Measurements from ENCODE around the gene PLEKHA1.
A peak's percentile ranks its signal among the peaks of the same experiment; 100 is the strongest.

PLEKHA1 gene

DNA sequence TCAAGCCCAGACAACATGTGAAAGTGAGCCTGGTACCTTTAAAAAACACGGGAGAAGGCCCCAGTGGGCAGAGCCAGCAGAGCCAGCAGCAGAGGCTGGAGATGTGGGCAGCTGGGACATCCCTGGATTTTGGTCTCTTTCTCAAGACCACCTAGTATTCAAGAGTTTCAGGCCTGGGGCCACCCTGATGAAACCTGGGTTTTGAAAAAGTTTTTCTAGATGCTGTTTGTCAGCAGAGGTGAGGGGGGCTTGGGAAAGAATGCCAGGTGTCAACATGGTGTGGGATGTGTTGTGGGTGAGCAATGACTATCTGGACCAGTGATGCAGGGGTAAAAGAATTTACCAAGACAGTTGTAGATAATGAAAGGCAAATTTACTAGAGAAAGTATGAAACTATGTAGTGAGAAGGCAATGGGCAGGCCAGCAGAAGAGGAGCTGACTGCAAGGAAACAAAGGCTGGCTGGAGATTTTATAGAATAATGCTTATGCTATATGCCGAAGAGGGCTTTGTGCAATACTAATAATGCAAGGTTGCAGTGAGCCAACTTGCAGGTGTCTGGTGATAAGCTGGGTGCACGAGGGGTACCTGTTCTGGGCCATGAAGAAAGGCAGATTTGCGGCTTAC lies 28.1 kb upstream of the PLEKHA1 start:
- DNase-seq, result no peak

DNA sequence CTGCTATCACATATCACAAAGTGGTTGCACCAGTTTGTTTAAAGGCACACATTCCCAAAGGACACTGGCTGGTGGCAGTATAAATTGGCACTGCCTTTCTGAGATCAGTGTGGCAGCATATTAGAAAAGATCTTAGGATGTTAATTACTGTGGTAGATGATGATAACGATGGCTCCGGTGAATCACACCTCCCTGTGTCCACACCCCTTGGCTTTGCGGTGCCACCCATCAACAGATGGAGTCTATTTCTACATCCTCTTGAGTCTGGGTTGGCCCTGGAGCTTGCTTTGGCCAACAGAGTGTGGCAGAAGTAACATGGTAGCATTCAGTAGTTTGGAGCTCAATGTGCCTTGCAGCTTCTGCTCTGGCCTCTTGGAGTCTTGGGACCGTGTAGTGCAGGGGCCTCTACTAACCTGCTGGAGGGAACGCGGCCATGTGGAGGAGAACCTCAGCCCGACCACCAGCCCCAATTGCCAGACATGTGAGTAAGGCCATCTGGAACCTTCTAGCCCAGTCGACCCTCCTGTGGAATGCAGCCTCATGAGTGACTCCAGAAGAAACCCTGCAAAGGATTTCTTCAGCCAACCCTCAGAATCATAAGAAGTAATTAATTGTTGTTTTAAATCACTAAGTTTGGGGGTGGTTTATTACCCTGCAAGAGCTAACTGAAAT lies 27.2 kb upstream of the PLEKHA1 start:
- DNase-seq, result no peak

DNA sequence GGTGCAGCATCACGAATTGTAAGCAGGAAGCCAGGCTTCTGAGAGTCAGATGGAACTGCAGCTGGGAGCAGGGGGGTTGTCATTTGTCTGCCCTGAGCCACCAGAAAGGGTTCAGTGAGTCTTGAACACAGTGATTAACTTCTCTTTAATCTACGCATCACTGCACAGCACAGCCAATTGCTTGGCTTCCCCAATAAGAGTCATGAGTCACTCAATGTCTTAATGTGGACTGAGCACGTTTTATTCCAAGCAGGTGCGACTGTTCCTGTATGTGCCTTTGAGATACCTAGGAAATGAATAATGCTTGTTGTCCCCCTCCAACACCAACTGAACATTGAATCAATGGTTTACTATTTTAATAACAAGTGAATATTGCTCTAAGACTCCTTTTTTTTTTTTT lies 26.0 kb upstream of the PLEKHA1 start:
- DNase-seq, result no peak

DNA sequence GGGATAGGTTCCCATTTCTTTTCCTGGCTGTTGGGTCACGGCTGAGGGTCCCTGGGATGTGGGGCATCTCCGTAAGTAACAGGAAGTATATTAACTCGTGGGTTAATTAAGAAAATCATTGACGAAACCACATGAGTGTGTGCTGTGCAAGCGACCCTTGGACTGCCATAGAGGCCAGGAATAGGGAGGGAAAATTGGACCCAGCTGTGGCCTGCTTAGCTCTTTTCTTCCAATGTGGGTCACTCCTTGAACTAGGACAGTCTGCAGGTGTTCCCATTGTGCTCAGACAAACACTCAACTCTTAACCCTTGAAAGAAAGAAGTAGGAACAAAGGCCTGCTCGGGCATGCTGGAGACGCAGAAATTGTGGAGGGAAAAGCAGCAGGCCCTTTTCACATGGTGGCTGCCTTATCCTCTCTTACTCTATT lies 25.6 kb upstream of the PLEKHA1 start:
- DNase-seq, result no peak

DNA sequence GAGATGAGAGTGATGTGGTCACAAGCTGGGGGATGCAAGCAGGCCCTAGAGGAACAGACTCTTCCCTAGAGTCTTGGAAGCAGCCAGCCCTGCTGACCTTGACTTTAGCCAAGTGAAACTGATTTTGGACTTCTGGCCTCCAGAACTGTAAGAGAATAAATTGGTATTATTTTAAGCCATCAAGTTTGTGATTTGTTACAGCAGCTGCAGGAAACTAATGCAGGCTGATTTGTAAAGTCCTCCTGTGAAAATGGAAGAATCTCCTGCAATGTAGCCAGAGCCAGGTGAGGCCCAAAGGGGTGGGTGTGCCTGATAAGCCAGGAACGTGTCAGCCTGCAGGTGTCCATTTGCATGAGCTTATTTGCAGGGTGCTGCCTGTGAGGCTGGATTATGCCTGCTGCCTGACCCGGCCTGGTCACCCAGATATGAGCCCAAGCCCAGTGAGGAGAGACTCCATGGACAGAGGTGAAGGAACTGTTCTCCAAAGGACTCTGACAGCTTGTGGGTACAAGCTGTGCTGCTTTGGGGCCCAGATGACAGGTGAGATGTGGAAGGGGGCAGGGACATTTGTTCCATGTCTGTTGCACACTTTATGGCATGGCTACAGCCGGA lies 24.6 kb upstream of the PLEKHA1 start:
- DNase-seq, result no peak

DNA sequence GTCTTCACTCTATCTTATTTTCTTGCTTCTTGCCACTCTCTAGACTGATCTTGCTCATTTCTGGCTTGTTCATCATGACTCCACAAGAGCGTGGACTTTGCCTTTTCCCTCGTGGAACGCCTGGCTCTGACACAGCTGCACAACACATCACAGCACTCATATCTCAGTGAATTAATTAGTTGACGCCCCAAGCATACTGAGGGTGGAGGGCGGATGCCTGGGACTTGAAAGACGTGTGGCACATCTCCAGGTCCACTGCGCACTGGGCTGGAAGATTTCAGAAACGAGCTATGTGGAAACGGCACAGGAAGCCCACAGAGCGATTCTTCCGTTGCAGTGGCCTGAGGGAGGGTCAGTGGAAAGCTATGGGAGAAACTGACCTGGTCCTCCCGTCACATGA lies 23.6 kb upstream of the PLEKHA1 start:
- DNase-seq, result no peak

DNA sequence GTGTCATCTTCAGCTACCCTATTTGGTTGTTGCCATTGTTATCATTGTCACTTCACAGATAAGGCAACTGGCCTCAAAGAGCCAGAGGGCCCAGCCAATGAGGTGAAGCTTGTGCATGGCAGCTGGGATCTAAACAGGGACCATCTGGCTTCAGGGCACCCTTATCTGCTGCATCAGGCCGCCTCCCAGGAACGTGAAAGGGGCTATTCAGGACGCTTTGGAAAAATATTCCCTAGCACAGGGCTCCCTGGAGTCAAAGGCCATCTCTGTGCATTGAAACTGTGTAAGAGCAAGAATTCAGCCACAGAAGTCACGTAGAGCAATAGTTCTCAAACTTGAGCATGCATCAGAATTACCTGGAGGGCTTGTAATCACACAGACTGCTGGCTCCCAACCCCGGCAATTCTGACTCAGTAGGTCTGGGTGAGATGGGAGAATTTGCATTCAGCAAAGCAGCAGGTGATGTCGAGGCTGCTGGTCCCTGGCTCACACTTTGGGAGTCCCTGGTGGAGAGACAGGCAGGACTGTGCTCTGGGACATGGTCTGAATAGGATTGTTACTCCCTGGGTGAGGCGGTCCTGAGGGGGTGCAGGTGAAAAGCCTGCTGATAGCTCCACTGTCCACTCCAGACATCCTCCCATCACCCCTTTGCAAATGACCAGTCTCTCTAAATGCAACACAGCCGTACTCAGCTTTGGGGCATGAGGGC lies 21.5 kb upstream of the PLEKHA1 start:
- no peak for DNase-seq

DNA sequence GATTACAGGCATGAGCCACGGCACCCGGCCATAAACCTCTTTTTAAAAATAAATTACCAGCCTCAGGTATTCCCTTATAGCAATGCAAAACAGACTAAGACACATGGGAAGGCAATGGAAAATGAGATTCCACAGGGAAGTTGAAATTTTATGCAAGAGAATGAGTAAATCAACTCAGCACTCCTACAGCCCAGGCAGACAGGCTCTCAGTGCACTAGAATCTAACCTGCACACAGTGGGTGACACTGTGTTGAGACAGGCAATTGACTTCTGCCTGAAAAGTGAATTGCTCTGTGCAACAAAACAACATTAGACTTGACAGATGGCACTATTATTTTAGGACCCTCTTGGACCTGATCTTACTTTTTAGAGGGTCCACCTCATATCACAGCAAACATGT lies 20.1 kb upstream of the PLEKHA1 start:
- no peak for DNase-seq

DNA sequence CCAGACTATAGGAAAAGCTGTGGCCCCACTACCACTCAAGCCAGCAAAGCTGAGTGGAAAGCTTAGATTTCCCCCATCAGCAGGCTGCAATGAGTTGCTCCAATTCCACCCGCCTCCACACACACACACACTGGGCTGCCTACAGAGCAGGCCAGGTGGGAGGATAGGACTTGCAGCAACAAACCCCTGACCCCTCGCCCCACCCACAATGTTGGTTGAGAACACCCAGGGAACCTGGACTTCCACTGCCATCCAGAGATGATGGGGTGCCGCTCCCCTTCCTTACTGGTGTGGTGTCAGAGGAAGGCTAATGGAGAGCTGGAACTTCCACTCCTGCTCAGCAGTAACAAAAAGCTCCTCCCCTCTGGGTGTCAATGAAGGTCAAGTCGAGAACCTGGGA lies 16.8 kb upstream of the PLEKHA1 start:
- DNase-seq, result no peak

DNA sequence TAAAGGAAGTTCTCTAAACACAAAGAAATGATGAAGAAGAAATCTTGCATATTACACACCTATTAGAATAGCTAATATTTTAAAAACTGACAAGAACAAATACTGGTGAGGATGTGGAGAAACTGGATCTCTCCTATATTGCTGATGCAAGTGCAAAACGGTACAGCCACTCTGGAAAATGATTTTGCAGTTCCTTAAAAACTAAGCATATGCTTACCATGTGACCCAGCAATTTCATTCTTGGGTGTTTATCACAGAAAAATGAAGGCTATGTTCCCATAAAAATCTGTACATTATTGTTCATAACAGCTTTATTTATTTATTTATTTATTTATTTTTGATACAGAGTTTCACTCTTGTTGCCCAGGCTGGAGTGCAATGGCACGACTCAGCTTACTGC lies 14.9 kb upstream of the PLEKHA1 start:
- no peak for DNase-seq

DNA sequence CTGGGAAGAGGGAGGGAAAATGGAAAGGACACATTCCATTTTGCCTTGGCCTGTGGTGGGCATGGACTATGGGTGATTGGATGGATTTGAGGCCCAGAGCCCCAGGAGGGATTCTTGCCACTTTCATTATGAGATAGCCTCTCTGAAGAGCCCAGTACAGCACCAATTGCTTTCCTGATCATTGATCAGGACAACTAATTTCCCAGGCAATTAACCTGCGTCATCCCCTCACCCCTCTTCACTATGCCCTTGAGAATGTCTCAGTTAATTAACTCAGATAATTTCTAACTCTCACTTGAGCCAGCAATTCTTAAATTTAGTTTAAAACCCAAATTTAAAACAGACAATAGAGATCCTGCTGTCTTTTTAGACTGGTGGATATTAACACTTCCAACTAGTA lies 13.5 kb upstream of the PLEKHA1 start:
- DNase-seq, result no peak

DNA sequence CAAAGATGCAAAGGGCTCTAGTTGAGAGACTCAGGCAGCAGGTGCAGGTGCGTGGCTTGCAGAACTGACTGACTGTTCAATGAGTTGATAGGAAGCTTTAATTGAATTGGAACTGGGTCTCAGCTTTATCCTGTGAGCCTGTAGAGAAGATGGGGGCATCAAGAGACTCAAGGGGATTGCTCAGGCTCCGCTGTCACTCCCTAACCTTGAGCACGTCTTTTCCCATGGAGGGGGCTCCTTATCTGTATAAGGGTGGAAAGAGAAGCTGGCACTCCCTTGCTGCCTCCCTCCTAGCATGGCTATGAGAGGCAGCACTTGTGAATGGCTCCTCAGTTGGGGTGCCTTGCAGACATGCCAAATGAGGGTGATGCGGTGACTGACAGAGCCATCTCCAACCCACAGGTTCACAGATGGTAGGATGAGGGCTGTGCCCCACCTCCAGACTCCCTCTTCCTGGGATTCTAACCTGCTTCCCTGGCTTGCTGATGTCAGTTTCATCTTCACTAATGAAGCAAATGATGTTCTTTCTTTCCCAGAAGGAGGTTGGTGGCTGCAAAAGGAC lies 12.4 kb upstream of the PLEKHA1 start:
- no peak for DNase-seq

DNA sequence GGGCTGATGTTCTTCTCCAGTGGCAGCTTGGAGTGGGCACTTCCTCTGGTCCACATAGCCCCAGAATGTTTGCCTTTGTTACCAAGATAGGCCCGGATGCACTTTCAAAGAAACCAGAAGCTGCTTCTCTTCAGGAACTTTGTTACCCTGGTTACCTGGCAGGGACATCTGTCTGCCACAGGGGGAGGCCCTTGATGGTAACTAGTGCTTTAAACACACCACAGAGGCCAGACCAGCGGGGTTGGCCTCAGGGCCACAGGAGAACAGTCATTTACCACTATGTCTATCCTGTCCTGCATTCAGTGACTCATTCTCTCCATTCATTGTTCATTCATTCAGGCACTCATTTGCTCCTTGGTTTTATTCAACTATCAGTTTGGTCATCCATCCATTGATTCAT lies 11.9 kb upstream of the PLEKHA1 start:
- DNase-seq, result no peak

DNA sequence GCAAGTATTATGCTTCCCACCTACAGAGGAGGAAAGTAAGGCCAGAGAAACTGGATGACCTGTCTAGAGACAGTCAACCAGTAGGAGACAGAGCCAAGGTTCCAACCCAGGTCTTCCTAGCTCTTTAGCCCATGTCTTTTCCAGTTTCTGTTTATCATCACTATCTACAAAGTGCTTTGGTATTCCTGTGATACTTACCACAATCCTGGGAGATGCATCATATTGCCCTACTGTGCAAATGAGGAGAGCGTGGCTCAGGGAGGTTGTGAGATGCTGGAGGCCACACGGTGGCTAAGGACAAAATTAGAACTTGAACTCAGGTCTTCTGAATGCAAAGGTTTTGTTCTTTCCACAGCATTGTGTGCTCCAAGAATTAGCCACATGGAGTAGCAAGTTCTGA lies 11.2 kb upstream of the PLEKHA1 start:
- DNase-seq, result no peak

DNA sequence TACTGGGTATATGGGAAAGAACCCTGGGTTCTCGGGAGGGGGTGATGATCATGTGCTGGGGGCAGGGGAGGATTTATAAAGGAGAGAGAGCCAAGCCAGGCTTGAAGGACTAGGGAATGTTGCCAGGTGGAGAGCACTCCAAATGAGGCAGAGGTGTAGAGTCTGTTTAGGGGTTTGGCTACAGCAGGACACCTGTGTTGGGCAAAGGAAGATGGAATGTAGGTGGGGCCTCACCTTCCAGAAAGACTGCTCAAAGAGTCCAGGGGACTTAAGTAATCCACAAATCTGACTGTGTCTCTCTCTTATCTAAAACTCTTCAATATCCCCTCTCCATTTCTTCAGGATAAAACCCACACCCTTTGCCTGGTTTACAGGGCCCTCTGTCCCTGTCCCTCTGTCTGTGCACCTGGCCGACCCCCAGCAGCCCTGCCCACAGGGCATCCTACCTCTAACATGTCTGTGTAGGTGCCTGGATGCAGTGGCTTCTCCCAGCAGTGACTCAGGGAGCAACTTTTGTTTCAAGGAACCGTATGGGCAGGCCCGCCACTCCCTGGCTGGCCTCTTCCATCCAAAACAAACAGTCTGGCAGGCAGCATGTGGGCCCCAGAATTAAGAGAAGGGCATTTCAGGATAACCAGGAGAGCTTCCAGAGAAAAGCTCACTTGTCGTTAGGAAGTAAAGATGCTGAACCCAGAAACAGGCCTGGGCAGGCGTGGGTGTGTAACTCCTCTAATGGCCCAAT lies 10.6 kb upstream of the PLEKHA1 start:
- no peak for DNase-seq

DNA sequence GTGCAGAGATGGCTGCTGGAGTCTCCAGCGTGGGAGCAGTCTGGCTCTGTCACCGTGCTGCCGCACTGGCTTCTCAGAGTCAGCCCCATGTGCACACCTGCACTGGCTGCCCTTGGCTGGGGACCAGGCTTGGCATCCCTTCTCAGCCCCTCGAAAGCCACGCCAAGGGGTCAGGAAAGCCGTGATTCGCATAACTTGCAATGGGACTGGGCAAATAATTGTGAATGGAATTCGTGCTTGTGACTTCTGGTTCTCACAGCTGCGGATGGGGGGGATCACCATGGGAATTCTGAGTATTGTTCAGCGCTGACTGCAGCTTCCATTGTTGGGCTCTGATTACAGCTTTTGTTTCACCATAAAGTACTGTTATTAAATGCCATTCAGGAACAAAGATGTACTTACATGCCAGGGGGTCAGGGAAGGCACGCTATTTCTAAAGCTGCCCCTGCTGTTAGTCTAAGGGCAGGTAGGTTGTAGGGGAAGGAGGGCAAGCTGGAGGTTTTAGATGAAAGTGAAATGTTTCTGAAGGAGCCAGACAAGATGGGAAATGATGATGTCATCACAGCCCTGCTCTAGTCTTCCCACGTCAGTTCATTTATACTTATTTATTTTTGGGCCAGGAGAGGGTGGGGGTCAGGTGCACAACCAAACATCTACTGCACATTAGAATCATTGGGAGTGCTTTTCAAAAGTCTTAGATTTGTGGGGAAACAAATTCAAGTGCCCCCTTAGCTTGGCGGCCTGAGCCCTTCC lies 5.8 kb upstream of the PLEKHA1 start:
- DNase-seq, result peak in 35 of 51 donors; percentile 9 to 87 (median 43)

DNA sequence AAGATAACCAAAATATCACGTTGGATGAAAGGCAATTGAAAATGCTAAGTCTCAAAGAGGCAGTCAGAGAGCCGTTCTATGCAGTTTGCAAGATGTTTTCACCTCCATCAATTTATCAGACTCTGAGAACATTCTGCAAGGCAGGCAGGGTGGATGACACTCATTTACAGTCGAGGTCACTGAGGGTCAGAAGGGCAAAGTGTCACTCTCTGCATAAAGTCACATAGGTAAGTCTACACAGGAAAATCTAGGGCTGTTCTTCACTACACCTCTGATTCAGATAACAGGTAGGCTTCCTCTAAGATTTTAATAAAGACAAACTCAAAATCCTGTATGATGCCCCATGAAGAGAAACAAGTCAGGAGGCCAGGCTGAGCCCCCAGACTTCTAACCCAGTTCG lies 1.4 kb upstream of the PLEKHA1 start:
- DNase-seq, result no peak

DNA sequence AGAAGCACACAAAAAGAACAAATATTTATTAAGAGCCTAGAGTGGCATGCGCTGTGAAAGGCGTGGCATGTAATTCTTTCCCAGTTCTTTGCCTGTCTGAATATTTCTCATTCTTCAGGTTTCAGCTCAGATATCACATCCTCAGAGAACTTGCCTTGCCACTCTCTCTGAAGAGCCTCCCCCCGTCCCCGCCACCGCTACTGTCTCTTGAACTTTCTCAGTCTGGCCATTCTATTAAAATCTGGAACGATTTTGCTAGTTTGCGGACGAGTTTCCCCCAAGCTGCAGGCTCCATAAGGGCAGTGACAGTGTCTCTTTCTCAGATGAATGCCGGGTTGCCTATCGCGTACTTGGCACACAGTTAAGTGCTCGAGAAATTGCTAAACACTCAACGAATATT lies 787 bp upstream of the PLEKHA1 start:
- DNase-seq, result peak in 10 of 51 donors; percentile 8 to 58 (median 23)

DNA sequence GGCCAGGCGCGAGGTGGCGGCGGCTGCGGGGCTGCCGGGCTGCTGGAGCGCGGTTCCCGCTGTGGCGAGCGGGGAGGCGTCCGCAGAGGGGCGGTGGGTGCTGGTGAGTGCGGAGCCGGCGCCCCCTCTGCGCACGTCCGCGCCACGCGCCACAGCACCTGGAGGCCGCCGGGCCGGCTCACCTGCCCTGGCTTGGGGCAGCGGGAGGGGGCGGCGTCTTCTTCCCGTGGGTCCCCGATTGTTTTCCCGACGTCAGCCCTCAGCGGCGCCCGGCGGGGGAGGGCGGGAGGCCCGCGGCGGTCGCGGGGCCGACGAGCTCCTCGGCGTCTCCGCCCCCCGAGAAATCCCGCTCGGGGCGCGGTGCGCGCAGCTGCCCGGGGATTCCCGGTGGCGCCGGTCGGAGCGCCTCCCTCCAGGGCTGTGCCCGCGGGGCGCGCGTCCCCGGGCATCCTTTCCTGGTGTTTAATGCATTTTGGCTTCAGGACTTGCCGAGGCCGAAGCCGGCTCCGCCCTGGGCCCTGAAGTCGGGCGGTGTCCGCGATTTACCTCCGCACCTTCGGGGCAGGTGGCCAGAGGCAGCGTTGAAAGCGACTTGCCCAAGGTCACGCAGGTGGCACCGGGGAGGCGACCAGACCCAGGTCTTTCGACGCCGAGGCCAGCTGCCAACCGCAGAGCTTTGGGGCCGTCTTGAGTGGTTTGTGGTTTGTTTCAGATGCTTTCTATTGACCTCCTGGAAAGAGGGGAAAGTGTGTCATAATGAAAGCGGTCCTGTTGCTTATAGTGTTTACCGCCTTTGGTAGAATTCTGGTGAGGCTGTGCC lies 561 bp downstream of the PLEKHA1 start:
- peak in 36 of 51 donors; percentile 18 to 78 (median 52) for DNase-seq

DNA sequence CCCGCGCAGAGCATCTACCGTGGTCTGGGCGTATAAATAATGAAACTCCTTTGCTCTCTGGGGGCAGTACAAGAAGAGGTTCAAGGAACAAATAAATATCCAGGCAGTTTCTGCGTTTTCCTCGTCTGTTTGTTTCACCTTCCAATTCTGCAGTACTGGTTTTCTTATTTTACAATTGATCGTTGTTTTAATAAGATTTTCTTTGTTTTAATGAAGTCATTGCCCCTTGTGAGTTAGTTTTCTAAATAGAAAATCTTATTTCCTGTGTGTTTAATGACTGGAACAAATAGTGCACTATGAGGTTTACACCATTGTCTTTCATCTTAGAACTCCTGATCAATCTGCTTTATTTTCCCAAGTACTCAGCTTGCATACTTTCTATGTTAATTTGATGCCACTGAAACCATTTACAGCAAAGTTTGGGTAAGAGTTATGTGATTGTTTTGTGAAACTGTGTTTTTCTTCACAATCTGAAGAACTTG lies 1.2 kb downstream of the PLEKHA1 start:
- no peak for DNase-seq
